ENCODE measurements around the gene C16orf90. TPM values are rescaled to one million over a fixed set of nuclear protein-coding genes. Genes with fewer than 3 reads are reported as not detected.

The C16orf90 gene
- total RNA-seq = not detected

- no peak for TF ChIP-seq CTCF (IDR thresholded peaks at IDR 0.05; ENCODE audit: low read depth)
These were observed at the start of gene C16orf90 for GRCh38 chr16:3495176-3495575. Gene C16orf90 (minus strand): TSS chr16:3495489. CDS start chr16:3495421, 68 bp downstream.

GRCh38 chr16:3542601-3543373, 47.5 kb upstream of the C16orf90 start:
- TF ChIP-seq CTCF (IDR thresholded peaks at IDR 0.05; ENCODE audit: low read depth) = no peak

- no peak for TF ChIP-seq CTCF (IDR thresholded peaks at IDR 0.05; ENCODE audit: low read depth)
These were observed 46.4 kb upstream of the C16orf90 start for GRCh38 chr16:3541527-3542155.

- TF ChIP-seq CTCF (IDR thresholded peaks at IDR 0.05; ENCODE audit: low read depth) = no peak
These were observed 42.9 kb upstream of the C16orf90 start for GRCh38 chr16:3538222-3538621.

- TF ChIP-seq CTCF (IDR thresholded peaks at IDR 0.05; ENCODE audit: low read depth) = no peak
These were observed 41.6 kb upstream of the C16orf90 start for GRCh38 chr16:3536851-3537250.

- no peak for TF ChIP-seq CTCF (IDR thresholded peaks at IDR 0.05; ENCODE audit: low read depth)
These were observed 41.0 kb upstream of the C16orf90 start for GRCh38 chr16:3536271-3536731.

- no peak for TF ChIP-seq CTCF (IDR thresholded peaks at IDR 0.05; ENCODE audit: low read depth)
These were observed 38.8 kb upstream of the C16orf90 start for GRCh38 chr16:3534126-3534525.
